Measurements from ENCODE around the gene PTK7.
A peak's percentile ranks its signal among the peaks of the same experiment; 100 is the strongest.

GRCh38 chr6:43203029-43203717 is 127.1 kb downstream of the PTK7 start:
- TF ChIP-seq CTCF (IDR thresholded peaks at IDR 0.05; ENCODE audit: borderline replicate concordance, extremely low read depth, low read length, poor library complexity, severe bottlenecking) = peak; percentile 19
- no peak for TF ChIP-seq EZH2 (IDR thresholded peaks at IDR 0.05; ENCODE audit: borderline replicate concordance, low read depth, low read length, severe bottlenecking)

Data from DND-41 (cell line).